HEK293 (cell line): Measurements from ENCODE around the gene WDR74.

Source experiments
- BCL11B ChIP-seq: fragments of 450-650 bp; formaldehyde crosslinking; IDR thresholded peaks from 2 replicates; pipeline ENCODE4 v1.5.1; 2016; ENCODE audit warnings: low read depth, missing biosample characterization, missing genetic modification characterization
- GLIS1 ChIP-seq: fragments of 450-650 bp; formaldehyde crosslinking; IDR thresholded peaks from 2 replicates; pipeline ENCODE4 v1.5.1; 2016; ENCODE audit warnings: missing biosample characterization, missing genetic modification characterization
- GLIS2 ChIP-seq: fragments of 450-650 bp; formaldehyde crosslinking; IDR thresholded peaks from 2 replicates; pipeline ENCODE4 v1.5.1; 2016; ENCODE audit warnings: missing biosample characterization, missing genetic modification characterization
- HOXC10 ChIP-seq: sonication (generic); formaldehyde crosslinking; IDR thresholded peaks from 2 replicates; pipeline ENCODE4 v1.8.1; 2023; ENCODE audit warnings: mild to moderate bottlenecking, missing genetic modification reagents
- KLF16 ChIP-seq: fragments of 450-650 bp; formaldehyde crosslinking; IDR thresholded peaks from 2 replicates; pipeline ENCODE4 v1.5.1; 2017; ENCODE audit warnings: missing biosample characterization, missing genetic modification characterization
- KLF8 ChIP-seq: fragments of 450-650 bp; formaldehyde crosslinking; IDR thresholded peaks from 2 replicates; pipeline ENCODE4 v1.5.1; 2016; ENCODE audit warnings: missing biosample characterization, missing genetic modification characterization
- PRDM1 ChIP-seq: fragments of 450-650 bp; formaldehyde crosslinking; IDR thresholded peaks from 2 replicates; pipeline ENCODE4; 2016; ENCODE audit warnings: missing biosample characterization, missing genetic modification characterization
- SALL2 ChIP-seq: fragments of 450-650 bp; formaldehyde crosslinking; IDR thresholded peaks from 2 replicates; pipeline ENCODE4 v1.5.0; 2017; ENCODE audit warnings: missing biosample characterization, mild to moderate bottlenecking, missing genetic modification characterization, borderline replicate concordance
- SP7 ChIP-seq: fragments of 450-650 bp; formaldehyde crosslinking; IDR thresholded peaks from 2 replicates; pipeline ENCODE4 v1.5.1; 2016; ENCODE audit warnings: missing biosample characterization, missing genetic modification characterization
- TRIM28 ChIP-seq: IDR thresholded peaks from 2 replicates; pipeline ENCODE4 v1.6.1; 2011; ENCODE audit warnings: low read length, control low read depth, borderline replicate concordance
- YY1 ChIP-seq: fragments of 450-650 bp; formaldehyde crosslinking; IDR thresholded peaks from 2 replicates; pipeline ENCODE4 v1.5.1; 2018; ENCODE audit warnings: missing biosample characterization, missing genetic modification characterization
- ZBTB1 ChIP-seq: fragments of 450-650 bp; formaldehyde crosslinking; IDR thresholded peaks from 2 replicates; pipeline ENCODE4 v1.5.1; 2016; ENCODE audit warnings: missing biosample characterization, missing genetic modification characterization
- ZNF112 ChIP-seq: fragments of 450-650 bp; formaldehyde crosslinking; IDR thresholded peaks from 2 replicates; pipeline ENCODE4 v1.5.0; 2017; ENCODE audit warnings: missing biosample characterization, missing genetic modification characterization
- ZNF138 ChIP-seq: fragments of 450-650 bp; formaldehyde crosslinking; IDR thresholded peaks from 2 replicates; pipeline ENCODE4 v1.5.1; 2016; ENCODE audit warnings: missing biosample characterization, missing genetic modification characterization, borderline replicate concordance
- ZNF146 ChIP-seq: fragments of 450-650 bp; formaldehyde crosslinking; IDR thresholded peaks from 2 replicates; pipeline ENCODE4 v1.5.1; 2016; ENCODE audit warnings: missing biosample characterization, missing genetic modification characterization
- ZNF169 ChIP-seq: fragments of 450-650 bp; formaldehyde crosslinking; IDR thresholded peaks from 2 replicates; pipeline ENCODE4 v1.5.1; 2016; ENCODE audit warnings: missing biosample characterization, missing genetic modification characterization
- ZNF175 ChIP-seq: fragments of 450-650 bp; formaldehyde crosslinking; IDR thresholded peaks from 2 replicates; pipeline ENCODE4 v1.5.1; 2016; ENCODE audit warnings: missing biosample characterization, missing genetic modification characterization
- ZNF223 ChIP-seq: fragments of 450-650 bp; formaldehyde crosslinking; IDR thresholded peaks from 2 replicates; pipeline ENCODE4 v1.5.1; 2016; ENCODE audit warnings: missing biosample characterization, missing genetic modification characterization
- ZNF239 ChIP-seq: fragments of 450-650 bp; formaldehyde crosslinking; IDR thresholded peaks from 2 replicates; pipeline ENCODE4 v1.5.1; 2016; ENCODE audit warnings: missing biosample characterization, missing genetic modification characterization
- ZNF341 ChIP-seq: fragments of 450-650 bp; formaldehyde crosslinking; IDR thresholded peaks from 2 replicates; pipeline ENCODE4; 2016; ENCODE audit warnings: low read depth, missing biosample characterization, missing genetic modification characterization
- ZNF366 ChIP-seq: fragments of 450-650 bp; formaldehyde crosslinking; conservative IDR thresholded peaks from 2 replicates; pipeline ENCODE4 v1.5.1; 2016; ENCODE audit warnings: missing biosample characterization, missing genetic modification characterization
- ZNF501 ChIP-seq: fragments of 450-650 bp; formaldehyde crosslinking; IDR thresholded peaks from 2 replicates; pipeline ENCODE4 v1.5.1; 2016; ENCODE audit warnings: missing biosample characterization, missing genetic modification characterization
- ZNF514 ChIP-seq: fragments of 450-650 bp; formaldehyde crosslinking; IDR thresholded peaks from 2 replicates; pipeline ENCODE4 v1.5.1; 2016; ENCODE audit warnings: missing biosample characterization, missing genetic modification characterization
- ZNF544 ChIP-seq: fragments of 450-650 bp; formaldehyde crosslinking; IDR thresholded peaks from 2 replicates; pipeline ENCODE4 v1.5.0; 2017; ENCODE audit warnings: missing biosample characterization, missing genetic modification characterization
- ZNF596 ChIP-seq: fragments of 450-650 bp; IDR thresholded peaks from 2 replicates; pipeline ENCODE4 v1.5.0; 2018; ENCODE audit warnings: missing biosample characterization, mild to moderate bottlenecking, missing genetic modification characterization, moderate library complexity
- ZNF623 ChIP-seq: fragments of 450-650 bp; formaldehyde crosslinking; IDR thresholded peaks from 2 replicates; pipeline ENCODE4 v1.5.1; 2016; ENCODE audit warnings: missing biosample characterization, missing genetic modification characterization
- ZNF658 ChIP-seq: fragments of 450-650 bp; formaldehyde crosslinking; IDR thresholded peaks from 2 replicates; pipeline ENCODE4; 2016; ENCODE audit warnings: missing biosample characterization, missing genetic modification characterization
- ZNF701 ChIP-seq: fragments of 450-650 bp; formaldehyde crosslinking; IDR thresholded peaks from 2 replicates; pipeline ENCODE4 v1.5.1; 2016; ENCODE audit warnings: missing biosample characterization, missing genetic modification characterization
- TF ChIP-seq, protein P1 (sequence below): fragments of 450-650 bp; IDR thresholded peaks from 2 replicates; pipeline ENCODE4 v1.5.1; 2018; ENCODE audit warnings: missing biosample characterization, missing genetic modification characterization
- TF ChIP-seq, protein P2 (sequence below): fragments of 450-650 bp; formaldehyde crosslinking; IDR thresholded peaks from 2 replicates; pipeline ENCODE4 v1.5.1; 2016; ENCODE audit warnings: missing biosample characterization, missing genetic modification characterization
- TF ChIP-seq, protein P3 (sequence below): fragments of 450-650 bp; formaldehyde crosslinking; IDR thresholded peaks from 2 replicates; pipeline ENCODE4 v1.5.1; 2017; ENCODE audit warnings: missing biosample characterization, mild to moderate bottlenecking, missing genetic modification characterization, moderate library complexity
- TF ChIP-seq, protein P4 (sequence below): fragments of 450-650 bp; formaldehyde crosslinking; IDR thresholded peaks from 2 replicates; pipeline ENCODE4 v1.5.1; 2016; ENCODE audit warnings: missing biosample characterization, missing genetic modification characterization

Gene WDR74

DNA sequence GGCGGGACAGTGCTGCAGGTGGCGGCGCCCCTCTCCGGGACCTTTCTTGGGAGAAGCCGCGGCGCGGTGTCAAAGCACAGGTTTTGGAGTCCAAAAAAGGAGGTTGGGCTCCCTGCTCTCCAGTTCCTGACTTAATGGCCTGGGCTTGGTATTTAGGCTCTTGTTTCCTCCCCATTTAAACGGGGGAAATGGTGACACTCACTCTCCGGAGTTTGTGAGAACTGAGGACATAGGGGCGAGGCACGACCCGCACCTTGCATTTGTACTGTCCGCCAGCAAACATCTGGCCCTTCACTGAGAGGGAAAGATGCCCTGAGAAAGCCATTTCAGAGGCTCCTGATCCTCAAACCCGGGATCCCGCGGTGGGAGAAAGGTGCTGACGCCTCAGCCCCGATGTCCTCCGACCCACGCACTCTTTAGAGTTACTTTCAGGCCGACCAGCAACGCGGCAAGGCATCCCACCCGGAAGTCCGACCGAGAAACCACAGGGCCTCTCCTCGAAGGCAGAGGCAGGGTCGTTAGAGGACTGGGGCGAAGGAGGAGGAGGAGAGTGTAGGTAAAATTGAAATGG, 2.9 kb upstream of the WDR74 start (continued):
- no peak for TF ChIP-seq SALL2 (tag by site-specific recombination)
- TF ChIP-seq ZNF658 (tag by site-specific recombination) = no peak
- no peak for TF ChIP-seq ZNF596 (tag by site-specific recombination)
- TF ChIP-seq PRDM1 = peak; percentile 81
- TF ChIP-seq ZNF701 (tag by site-specific recombination) = no peak
- TF ChIP-seq ZNF146 (tag by site-specific recombination) = no peak
- TF ChIP-seq ZNF366 = no peak
- TF ChIP-seq, protein P1, sequence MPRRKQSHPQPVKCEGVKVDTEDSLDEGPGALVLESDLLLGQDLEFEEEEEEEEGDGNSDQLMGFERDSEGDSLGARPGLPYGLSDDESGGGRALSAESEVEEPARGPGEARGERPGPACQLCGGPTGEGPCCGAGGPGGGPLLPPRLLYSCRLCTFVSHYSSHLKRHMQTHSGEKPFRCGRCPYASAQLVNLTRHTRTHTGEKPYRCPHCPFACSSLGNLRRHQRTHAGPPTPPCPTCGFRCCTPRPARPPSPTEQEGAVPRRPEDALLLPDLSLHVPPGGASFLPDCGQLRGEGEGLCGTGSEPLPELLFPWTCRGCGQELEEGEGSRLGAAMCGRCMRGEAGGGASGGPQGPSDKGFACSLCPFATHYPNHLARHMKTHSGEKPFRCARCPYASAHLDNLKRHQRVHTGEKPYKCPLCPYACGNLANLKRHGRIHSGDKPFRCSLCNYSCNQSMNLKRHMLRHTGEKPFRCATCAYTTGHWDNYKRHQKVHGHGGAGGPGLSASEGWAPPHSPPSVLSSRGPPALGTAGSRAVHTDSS = no peak
- 0 out of 2 replicates have a peak, but pooled peaks have one; percentile 20 for TF ChIP-seq ZNF341
- TF ChIP-seq HOXC10 (CRISPR knock-in tag) = no peak
- no peak for TF ChIP-seq ZNF223 (tag by site-specific recombination)
- no peak for TF ChIP-seq ZNF138
- TF ChIP-seq KLF16 = no peak
- TF ChIP-seq TRIM28 = no peak
- no peak for TF ChIP-seq ZNF501 (tag by site-specific recombination)
- 0 out of 2 replicates have a peak, but pooled peaks have one; percentile 62 for TF ChIP-seq GLIS1 (tag by site-specific recombination)
- no peak for TF ChIP-seq ZNF169
- no peak for TF ChIP-seq ZNF623 (tag by site-specific recombination)
- TF ChIP-seq SP7 = no peak
- no peak for TF ChIP-seq ZNF239
- TF ChIP-seq YY1 (tag by site-specific recombination) = no peak
- no peak for TF ChIP-seq ZNF514 (tag by site-specific recombination)
- TF ChIP-seq, protein P2, sequence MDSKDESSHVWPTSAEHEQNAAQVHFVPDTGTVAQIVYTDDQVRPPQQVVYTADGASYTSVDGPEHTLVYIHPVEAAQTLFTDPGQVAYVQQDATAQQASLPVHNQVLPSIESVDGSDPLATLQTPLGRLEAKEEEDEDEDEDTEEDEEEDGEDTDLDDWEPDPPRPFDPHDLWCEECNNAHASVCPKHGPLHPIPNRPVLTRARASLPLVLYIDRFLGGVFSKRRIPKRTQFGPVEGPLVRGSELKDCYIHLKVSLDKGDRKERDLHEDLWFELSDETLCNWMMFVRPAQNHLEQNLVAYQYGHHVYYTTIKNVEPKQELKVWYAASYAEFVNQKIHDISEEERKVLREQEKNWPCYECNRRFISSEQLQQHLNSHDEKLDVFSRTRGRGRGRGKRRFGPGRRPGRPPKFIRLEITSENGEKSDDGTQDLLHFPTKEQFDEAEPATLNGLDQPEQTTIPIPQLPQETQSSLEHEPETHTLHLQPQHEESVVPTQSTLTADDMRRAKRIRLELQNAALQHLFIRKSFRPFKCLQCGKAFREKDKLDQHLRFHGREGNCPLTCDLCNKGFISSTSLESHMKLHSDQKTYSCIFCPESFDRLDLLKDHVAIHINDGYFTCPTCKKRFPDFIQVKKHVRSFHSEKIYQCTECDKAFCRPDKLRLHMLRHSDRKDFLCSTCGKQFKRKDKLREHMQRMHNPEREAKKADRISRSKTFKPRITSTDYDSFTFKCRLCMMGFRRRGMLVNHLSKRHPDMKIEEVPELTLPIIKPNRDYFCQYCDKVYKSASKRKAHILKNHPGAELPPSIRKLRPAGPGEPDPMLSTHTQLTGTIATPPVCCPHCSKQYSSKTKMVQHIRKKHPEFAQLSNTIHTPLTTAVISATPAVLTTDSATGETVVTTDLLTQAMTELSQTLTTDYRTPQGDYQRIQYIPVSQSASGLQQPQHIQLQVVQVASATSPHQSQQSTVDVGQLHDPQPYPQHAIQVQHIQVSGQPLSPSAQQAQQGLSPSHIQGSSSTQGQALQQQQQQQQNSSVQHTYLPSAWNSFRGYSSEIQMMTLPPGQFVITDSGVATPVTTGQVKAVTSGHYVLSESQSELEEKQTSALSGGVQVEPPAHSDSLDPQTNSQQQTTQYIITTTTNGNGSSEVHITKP (tag by site-specific recombination) = peak; percentile 92
- no peak for TF ChIP-seq ZNF175 (tag by site-specific recombination)
- TF ChIP-seq, protein P3, sequence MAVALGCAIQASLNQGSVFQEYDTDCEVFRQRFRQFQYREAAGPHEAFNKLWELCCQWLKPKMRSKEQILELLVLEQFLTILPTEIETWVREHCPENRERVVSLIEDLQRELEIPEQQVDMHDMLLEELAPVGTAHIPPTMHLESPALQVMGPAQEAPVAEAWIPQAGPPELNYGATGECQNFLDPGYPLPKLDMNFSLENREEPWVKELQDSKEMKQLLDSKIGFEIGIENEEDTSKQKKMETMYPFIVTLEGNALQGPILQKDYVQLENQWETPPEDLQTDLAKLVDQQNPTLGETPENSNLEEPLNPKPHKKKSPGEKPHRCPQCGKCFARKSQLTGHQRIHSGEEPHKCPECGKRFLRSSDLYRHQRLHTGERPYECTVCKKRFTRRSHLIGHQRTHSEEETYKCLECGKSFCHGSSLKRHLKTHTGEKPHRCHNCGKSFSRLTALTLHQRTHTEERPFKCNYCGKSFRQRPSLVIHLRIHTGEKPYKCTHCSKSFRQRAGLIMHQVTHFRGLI (tag by site-specific recombination) = peak; percentile 87
- no peak; the same call in 1 of the 2 replicates for TF ChIP-seq GLIS2 (tag by site-specific recombination)
- TF ChIP-seq ZNF112 (tag by site-specific recombination) = no peak
- TF ChIP-seq, protein P4, sequence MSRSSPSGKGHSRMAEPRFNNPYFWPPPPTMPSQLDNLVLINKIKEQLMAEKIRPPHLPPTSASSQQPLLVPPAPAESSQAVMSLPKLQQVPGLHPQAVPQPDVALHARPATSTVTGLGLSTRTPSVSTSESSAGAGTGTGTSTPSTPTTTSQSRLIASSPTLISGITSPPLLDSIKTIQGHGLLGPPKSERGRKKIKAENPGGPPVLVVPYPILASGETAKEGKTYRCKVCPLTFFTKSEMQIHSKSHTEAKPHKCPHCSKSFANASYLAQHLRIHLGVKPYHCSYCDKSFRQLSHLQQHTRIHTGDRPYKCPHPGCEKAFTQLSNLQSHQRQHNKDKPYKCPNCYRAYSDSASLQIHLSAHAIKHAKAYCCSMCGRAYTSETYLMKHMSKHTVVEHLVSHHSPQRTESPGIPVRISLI (tag by site-specific recombination) = no peak
- no peak for TF ChIP-seq BCL11B (tag by site-specific recombination)
- no peak for TF ChIP-seq ZBTB1 (tag by site-specific recombination)
- TF ChIP-seq ZNF544 (tag by site-specific recombination) = no peak
- TF ChIP-seq KLF8 (tag by site-specific recombination) = no peak
